Hematopoietic multipotent progenitor cell treated with erythropoietin and hydrocortisone succinate and interleukin-3 and kit ligand, for 6 days (in vitro differentiated cells): ENCODE data around the gene TOMM70.

Source experiments
- DNase-seq: peaks from one replicate; pipeline ENCODE4 v3.0.0-alpha.2; 2015

The TOMM70 gene

DNA sequence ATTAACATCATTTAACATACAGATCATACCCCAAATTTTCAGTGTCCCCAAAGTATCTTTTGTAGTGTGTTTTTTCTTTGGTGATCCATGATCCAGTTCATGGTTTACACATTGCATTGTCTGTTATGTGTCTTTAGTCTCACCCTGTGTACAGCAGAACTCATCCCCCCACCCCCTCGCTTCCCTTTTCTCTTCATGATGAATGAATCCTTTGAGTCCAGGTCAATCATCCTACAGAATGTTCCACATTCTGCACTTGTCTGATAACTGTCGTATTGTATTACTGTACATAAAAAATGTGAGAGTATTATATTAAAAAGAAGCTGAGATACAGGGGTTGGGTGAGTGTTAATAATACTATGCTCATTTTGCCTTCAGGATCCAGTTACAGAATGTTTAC lies 80.9 kb downstream of the TOMM70 start:
- DNase-seq, result no peak

DNA sequence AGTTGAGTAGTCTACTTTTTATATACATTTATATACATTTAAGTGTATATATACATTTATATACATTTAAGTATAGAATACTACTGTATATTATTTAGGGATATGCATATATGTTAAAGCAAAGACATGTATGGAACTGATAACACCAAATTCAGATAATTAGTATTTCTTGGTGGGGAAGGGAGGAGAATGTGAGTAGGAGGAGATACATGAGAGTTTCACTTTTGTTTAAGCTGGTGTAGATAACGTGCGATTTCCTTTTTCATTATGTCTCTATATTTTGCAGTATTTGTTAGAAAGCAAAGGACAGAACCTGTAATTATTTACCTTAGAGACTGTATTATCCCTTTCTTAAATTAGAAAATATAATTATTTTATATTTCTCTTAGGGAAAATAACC lies 83.0 kb downstream of the TOMM70 start:
- peak; percentile 61 for DNase-seq

GRCh38 chr3:100316641-100317069 lies 84.2 kb downstream of the TOMM70 start:
- peak; percentile 90 for DNase-seq
